SK-N-SH treated with all-trans-retinoic acid at 6 μM for 48 hours (cell line): Measurements from ENCODE around the gene VPS35L.

Experiments
- BACH2 ChIP-seq: fragments of 250-450 bp; sonication (Bioruptor Pico); IDR thresholded peaks from 2 replicates; pipeline ENCODE4 v1.9.0; 2021; ENCODE audit warnings: mild to moderate bottlenecking, borderline replicate concordance
- ISL1 ChIP-seq: fragments of 250-450 bp; sonication (Bioruptor Pico); IDR thresholded peaks from 2 replicates; pipeline ENCODE4 v2.1.2; 2022; ENCODE audit warnings: mild to moderate bottlenecking, moderate library complexity
- OSR1 ChIP-seq: fragments of 250-450 bp; sonication (Bioruptor Pico); IDR thresholded peaks from 2 replicates; pipeline ENCODE4 v1.8.0; 2022; ENCODE audit warnings: moderate library complexity, mild to moderate bottlenecking, inconsistent platforms
- PPARA ChIP-seq: fragments of 250-450 bp; sonication (Bioruptor Pico); IDR thresholded peaks from 2 replicates; pipeline ENCODE4 v1.5.0; 2020; ENCODE audit warnings: mild to moderate bottlenecking, borderline replicate concordance
- TCF4 ChIP-seq: fragments of 250-450 bp; sonication (Bioruptor Pico); IDR thresholded peaks from 2 replicates; pipeline ENCODE4 v1.8.0; 2021; ENCODE audit warnings: mild to moderate bottlenecking, moderate library complexity, borderline replicate concordance
- TOX ChIP-seq: fragments of 250-450 bp; sonication (Bioruptor Pico); IDR thresholded peaks from 2 replicates; pipeline ENCODE4 v1.8.0; 2021; ENCODE audit warnings: mild to moderate bottlenecking, moderate library complexity, borderline replicate concordance
- ZFP30 ChIP-seq: fragments of 450-650 bp; formaldehyde crosslinking; IDR thresholded peaks from 2 replicates; pipeline ENCODE4 v1.5.0; 2022; ENCODE audit warnings: mild to moderate bottlenecking, moderate library complexity
- ZNF70 ChIP-seq: fragments of 450-650 bp; formaldehyde crosslinking; IDR thresholded peaks from 2 replicates; pipeline ENCODE4 v1.5.0; 2020; ENCODE audit warnings: mild to moderate bottlenecking, moderate library complexity
- TF ChIP-seq, protein P1 (sequence below): fragments of 250-450 bp; sonication (Bioruptor Pico); IDR thresholded peaks from 2 replicates; pipeline ENCODE4 v1.8.0; 2021; ENCODE audit warnings: low read depth, mild to moderate bottlenecking, moderate library complexity, borderline replicate concordance
- TF ChIP-seq, protein P2 (sequence below): fragments of 250-450 bp; sonication (Bioruptor Pico); IDR thresholded peaks from 2 replicates; pipeline ENCODE4 v1.8.0; 2020; ENCODE audit warnings: mild to moderate bottlenecking, moderate library complexity, borderline replicate concordance
- TF ChIP-seq, protein P3 (sequence below): fragments of 250-450 bp; sonication (Bioruptor Pico); IDR thresholded peaks from 2 replicates; pipeline ENCODE4 v1.5.0; 2020; ENCODE audit warnings: mild to moderate bottlenecking, moderate library complexity

DNA sequence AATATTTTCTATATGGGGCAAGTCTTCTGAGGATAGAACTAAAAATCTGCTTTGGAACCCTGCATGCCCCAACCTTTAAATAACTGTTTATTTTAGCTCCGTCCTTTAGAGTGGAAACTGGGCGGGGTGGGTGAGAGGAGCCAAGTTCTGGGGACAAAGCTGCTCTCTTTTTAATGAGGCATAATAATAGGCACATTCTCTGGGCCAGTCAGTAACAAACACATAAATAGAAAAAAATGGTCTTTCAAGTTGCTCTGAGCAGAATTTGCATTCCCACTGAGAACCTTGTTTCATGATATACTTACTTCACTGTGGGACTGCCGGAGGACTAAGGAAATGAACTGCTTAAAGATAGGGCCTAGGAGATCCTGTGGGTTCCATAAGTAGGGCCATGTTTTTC is 111.0 kb downstream of the VPS35L start:
- TF ChIP-seq, protein P1, sequence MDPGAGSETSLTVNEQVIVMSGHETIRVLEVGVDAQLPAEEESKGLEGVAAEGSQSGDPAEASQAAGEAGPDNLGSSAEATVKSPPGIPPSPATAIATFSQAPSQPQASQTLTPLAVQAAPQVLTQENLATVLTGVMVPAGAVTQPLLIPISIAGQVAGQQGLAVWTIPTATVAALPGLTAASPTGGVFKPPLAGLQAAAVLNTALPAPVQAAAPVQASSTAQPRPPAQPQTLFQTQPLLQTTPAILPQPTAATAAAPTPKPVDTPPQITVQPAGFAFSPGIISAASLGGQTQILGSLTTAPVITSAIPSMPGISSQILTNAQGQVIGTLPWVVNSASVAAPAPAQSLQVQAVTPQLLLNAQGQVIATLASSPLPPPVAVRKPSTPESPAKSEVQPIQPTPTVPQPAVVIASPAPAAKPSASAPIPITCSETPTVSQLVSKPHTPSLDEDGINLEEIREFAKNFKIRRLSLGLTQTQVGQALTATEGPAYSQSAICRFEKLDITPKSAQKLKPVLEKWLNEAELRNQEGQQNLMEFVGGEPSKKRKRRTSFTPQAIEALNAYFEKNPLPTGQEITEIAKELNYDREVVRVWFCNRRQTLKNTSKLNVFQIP (CRISPR knock-in tag) = no peak
- TF ChIP-seq BACH2 (CRISPR knock-in tag) (no peak), ISL1 (no peak), ZFP30 (CRISPR knock-in tag) (no peak), TOX (CRISPR knock-in tag) (no peak), ZNF70 (no peak), PPARA (CRISPR knock-in tag) (no peak), TCF4 (CRISPR knock-in tag) (no peak), OSR1 (no peak)
- TF ChIP-seq, protein P2, sequence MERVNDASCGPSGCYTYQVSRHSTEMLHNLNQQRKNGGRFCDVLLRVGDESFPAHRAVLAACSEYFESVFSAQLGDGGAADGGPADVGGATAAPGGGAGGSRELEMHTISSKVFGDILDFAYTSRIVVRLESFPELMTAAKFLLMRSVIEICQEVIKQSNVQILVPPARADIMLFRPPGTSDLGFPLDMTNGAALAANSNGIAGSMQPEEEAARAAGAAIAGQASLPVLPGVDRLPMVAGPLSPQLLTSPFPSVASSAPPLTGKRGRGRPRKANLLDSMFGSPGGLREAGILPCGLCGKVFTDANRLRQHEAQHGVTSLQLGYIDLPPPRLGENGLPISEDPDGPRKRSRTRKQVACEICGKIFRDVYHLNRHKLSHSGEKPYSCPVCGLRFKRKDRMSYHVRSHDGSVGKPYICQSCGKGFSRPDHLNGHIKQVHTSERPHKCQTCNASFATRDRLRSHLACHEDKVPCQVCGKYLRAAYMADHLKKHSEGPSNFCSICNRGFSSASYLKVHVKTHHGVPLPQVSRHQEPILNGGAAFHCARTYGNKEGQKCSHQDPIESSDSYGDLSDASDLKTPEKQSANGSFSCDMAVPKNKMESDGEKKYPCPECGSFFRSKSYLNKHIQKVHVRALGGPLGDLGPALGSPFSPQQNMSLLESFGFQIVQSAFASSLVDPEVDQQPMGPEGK (CRISPR knock-in tag) = no peak
- TF ChIP-seq, protein P3, sequence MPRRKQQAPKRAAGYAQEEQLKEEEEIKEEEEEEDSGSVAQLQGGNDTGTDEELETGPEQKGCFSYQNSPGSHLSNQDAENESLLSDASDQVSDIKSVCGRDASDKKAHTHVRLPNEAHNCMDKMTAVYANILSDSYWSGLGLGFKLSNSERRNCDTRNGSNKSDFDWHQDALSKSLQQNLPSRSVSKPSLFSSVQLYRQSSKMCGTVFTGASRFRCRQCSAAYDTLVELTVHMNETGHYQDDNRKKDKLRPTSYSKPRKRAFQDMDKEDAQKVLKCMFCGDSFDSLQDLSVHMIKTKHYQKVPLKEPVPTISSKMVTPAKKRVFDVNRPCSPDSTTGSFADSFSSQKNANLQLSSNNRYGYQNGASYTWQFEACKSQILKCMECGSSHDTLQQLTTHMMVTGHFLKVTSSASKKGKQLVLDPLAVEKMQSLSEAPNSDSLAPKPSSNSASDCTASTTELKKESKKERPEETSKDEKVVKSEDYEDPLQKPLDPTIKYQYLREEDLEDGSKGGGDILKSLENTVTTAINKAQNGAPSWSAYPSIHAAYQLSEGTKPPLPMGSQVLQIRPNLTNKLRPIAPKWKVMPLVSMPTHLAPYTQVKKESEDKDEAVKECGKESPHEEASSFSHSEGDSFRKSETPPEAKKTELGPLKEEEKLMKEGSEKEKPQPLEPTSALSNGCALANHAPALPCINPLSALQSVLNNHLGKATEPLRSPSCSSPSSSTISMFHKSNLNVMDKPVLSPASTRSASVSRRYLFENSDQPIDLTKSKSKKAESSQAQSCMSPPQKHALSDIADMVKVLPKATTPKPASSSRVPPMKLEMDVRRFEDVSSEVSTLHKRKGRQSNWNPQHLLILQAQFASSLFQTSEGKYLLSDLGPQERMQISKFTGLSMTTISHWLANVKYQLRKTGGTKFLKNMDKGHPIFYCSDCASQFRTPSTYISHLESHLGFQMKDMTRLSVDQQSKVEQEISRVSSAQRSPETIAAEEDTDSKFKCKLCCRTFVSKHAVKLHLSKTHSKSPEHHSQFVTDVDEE (CRISPR knock-in tag) = no peak
